ENCODE measurements around the gene GDI2.
"Not testable (repeated sequence)": the region's sequence is repeated elsewhere in the genome, so short reads cannot be mapped to it uniquely, and the experiment has no call there.

The GDI2 gene

DNA sequence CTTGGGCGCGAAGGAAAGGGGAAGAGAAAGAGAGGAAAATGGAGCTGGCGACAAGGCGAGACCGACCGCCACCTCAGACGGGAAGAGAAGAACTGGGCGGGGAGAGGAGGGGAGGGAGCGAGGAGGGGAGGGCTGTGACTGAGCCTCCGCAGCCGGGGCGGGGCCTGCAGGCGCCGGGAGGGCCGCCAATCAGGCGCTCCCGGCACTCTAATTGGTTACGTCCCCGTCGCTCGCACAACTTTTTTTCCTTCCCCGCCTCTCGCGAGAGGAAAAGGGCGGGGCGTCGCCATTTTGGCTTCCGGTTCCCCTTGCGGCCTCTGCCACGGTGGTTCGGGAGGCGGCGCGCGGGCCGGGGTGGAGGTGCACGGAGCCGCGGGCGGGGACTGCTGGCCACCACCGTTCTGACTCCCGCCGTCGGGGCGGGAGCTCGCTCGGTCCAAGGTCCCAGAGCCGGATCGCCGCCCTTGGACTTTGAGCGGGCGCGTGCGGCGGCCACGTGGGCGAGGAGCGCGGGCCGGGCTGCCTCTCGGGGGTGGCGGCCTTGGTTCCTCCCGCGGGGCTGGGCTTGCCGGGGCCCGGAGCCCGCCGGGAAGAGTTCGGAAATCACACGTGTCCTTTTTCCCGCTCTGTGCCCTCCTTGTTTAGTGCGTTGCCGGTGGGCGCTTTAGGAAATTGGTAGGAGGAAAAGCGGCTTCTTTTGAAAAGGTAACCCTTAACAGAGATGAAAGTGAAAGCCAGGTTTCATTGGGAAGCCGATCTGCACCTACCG, at the start of gene GDI2:
TSS of gene GDI2 (minus strand) at position 94 of the 769 bp plus-strand sequence. CDS start 176 bp downstream, outside the sequence.
- in situ Hi-C loops (cut with HindIII; ENCODE audit: low sequenced_read_pairs): no loop called here

DNA sequence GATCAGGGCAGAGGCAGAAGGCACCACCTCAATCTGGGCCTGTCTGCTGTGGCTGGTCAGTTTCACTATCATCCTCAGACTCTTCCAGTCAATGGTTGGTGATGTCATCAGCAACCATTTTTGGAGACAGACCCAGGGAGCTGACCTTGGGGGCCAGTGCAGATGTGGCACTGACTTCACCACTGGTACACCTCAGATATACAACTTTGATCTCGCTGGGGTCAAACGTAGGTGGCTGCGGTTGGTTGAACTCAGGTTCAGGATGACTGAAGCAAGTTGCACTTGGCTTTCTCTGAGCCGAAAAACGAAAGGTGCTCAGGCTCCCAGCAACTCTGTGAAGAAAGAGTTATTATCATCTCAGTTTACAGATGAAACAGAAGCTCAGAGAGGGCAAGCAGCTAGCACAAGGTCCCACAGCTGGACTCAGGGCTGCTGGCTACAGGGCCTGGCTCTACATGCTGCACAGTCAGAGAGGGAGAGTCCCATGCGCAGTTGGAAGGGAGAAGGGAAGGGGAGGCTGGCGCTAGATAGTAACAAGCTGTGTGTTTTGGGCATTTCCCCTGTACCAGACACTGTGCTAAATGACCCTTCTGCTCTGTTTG, 49.2 kb upstream of the GDI2 start:
- in situ Hi-C loops (cut with HindIII; ENCODE audit: low sequenced_read_pairs): no loop called here

DNA sequence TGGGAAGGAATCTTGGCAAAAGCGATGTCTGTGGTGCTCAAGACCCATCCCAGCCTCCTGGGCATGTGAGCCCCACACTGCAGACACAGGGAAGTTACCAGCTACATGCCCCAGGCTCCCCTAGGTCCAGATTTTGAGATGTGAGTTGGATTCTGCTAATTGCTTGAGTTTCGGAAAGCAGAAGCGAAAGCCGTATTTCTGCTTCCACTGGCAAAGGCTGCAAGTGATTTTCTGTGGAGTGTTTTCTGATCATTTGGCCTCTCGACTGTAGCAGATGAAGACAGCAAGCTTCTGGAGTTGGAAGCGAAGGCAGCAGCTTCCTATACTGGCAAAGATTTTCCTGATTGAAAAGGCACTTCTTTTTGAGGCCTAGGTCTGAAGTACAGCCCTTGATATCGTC, 46.8 kb upstream of the GDI2 start:
- in situ Hi-C loops (cut with HindIII; ENCODE audit: low sequenced_read_pairs): no loop called here

DNA sequence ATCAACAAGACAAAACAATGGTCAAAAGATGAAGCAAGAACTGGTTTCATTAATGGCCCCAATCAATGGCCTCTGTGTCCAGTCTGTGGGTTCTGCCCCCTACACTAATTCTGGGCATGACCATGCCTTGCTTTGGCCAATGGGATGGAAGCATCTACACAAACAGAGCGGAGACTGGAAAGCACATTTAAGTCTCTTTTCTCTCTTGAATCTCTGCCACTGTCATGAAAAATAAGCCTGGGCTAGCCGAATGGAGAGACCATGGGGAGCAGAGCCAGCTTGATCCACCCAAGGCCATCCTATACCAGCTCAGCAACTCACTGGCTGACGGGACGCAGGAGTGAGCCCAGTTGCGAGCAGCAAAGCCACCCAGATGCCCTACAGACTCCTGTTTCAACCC, 45.6 kb upstream of the GDI2 start:
- in situ Hi-C loops (cut with HindIII; ENCODE audit: low sequenced_read_pairs): no loop called here

DNA sequence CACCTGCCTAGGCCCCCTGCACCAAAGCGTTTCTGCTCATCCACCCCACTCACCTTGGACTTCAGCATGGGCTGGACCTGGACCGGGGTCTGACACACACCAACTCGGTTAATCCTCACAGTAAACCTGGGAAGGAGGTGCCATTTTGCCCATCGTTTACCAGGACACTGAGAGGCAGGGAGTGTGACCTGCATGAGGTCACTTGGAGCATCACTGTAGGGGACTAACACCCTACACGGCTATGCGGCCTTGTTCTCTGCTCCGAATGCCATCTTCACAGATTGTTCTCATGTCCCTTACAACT, 43.4 kb upstream of the GDI2 start:
- in situ Hi-C loops (cut with HindIII; ENCODE audit: low sequenced_read_pairs): no loop called here

DNA sequence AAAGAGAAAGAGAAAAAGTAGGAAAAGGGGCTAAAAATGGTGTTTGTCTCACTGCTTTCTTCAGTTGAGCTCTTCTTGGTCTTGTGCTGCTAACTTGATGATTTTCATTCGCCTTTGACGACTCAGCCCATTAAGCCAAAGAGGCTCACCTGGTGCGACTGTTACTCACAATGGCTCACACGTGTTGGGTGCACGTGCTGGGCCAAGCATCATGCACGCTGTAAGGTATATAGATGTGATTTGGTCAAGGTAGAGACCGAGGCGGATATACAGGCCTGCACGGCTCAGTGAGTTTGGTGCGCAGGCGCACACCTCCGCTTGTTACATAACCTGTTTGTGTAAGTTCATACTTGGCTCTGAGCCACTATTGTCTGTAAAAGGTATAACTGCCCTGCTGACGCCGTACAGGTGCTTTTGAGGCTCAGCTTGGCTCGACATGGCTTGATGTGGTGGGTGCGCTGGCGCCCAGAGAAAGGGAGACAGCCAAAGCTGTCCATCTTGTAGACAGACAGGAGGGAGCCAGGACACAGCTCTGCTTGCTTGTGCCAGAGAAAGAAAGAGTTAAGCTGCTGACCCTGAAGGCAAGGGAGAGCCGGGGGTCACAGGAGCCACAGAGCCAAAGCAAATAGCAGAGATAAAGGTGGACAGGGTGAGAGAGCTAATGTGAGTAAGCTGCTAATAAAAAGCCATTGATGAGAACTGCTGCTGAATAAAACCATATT, 42.9 kb upstream of the GDI2 start:
- in situ Hi-C loops (cut with HindIII; ENCODE audit: low sequenced_read_pairs): no loop called here

DNA sequence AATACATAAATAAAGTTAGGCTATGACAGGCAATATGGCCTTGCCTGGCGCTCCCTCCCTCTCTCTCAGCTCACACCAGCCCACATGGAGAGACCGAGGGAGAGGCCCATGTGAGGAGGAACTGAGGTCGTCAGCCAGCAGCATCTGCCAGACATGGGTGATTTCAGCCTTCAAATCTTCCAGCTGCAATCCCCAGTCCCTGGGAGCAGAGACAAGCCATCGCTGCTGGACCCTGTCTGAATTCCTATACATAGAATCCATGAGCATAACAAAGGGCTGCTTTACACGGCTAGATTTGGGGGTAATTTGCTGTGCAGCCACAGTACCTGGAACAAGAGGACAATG, 40.9 kb upstream of the GDI2 start:
- in situ Hi-C loops (cut with HindIII; ENCODE audit: low sequenced_read_pairs): no loop called here

DNA sequence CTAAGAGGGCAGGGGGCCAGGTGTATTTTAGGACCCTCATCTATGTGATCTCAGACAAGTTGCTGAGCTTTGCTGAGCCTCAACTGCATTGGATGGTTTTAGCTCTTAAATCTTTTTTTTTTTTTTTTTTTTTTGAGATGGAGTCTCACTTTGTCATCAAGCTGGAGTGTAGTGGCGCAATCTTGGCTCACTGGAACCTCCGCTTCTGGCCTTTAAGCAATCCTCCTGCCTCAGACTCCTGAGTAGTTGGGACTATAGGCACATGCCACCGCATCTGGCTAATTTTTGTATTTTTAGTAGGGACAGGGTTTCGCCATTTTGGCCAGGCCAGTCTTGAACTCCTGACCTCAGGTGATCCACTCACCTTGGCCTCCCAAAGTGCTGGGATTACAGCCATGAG, 33.4 kb upstream of the GDI2 start:
- in situ Hi-C loops (cut with HindIII; ENCODE audit: low sequenced_read_pairs): not testable (repeated sequence)

DNA sequence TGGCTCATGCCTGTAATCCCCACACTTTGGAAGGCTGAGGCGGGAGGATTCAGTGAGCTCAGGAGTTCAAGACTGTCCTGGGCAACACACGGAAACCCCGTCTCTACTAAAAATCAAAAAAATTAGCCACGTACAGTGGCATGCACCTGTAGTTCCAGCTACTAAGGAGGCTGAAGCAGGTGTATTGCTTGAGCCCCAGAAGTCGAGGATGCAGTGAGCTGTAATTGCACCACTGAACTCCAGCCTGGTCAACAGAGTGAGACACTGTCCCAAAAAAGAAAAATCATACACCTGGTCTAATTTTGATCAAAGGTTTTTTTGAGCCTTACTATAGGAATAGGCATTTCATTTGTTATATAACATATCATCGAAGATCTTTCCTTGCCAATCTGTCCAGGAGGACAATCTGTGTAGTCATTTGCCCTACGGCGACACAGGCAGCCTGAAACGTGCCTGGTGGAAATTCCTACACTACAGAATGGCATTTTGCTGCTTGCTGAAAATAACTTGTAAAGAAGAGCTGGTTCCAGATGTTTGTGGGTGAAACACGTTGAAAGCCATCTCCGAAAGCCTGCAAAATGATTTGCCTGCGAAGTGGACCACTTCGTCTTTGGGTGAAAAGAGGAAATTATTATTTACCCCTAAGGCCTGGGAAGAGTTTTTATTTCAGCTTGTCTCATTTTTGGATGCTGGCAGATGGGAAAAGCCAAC, 31.3 kb upstream of the GDI2 start:
- in situ Hi-C loops (cut with HindIII; ENCODE audit: low sequenced_read_pairs): no loop called here

DNA sequence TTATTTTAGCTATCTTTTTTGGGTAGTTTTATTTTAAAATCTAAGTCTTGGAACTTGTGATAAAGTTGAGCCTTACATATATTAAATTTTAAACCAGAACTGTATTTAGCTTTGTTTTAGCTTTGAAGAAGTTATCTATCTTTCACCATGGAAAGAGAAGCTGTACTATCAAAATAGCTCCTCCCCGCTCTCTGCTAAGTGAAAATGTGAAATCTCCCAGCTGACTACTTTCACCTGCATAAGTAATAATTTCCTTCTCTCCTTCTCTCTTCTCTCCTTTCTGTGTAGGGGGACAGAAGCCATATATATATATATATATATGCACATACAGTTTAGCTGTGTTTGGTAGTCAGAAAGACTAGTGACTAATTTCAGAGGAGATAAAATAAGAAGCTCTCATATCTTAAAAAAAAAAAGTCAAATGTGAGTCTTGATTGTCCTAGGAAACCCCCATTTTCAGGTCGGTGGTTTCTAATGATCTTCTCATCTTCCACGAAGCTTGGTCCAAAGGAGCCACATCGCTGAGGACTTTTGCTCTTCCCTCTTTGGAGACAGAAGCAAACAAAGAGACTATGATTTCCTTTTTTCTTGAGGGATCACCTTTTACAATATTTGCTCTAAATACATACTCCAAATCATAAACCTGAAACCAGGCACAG, 30.6 kb upstream of the GDI2 start:
- in situ Hi-C loops (cut with HindIII; ENCODE audit: low sequenced_read_pairs): no loop called here

DNA sequence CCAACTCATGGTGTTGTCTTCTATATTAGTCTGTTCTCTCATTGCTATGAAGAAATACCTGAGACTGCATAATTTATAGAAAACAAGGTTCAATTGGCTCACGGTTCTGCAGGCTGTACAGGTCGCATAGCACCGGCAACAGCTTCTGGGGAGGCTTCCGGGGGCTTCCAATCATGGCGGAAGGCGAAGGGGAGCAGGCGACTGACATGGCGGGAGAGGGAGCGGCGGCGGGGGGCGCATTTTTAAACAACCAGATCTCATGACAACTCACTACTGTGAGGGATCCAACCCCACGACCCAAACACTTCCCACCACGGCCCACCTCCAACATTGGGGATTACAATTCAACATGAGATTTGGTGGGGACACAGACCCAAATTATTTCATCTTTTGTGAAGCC, 28.7 kb upstream of the GDI2 start:
- in situ Hi-C loops (cut with HindIII; ENCODE audit: low sequenced_read_pairs): no loop called here

DNA sequence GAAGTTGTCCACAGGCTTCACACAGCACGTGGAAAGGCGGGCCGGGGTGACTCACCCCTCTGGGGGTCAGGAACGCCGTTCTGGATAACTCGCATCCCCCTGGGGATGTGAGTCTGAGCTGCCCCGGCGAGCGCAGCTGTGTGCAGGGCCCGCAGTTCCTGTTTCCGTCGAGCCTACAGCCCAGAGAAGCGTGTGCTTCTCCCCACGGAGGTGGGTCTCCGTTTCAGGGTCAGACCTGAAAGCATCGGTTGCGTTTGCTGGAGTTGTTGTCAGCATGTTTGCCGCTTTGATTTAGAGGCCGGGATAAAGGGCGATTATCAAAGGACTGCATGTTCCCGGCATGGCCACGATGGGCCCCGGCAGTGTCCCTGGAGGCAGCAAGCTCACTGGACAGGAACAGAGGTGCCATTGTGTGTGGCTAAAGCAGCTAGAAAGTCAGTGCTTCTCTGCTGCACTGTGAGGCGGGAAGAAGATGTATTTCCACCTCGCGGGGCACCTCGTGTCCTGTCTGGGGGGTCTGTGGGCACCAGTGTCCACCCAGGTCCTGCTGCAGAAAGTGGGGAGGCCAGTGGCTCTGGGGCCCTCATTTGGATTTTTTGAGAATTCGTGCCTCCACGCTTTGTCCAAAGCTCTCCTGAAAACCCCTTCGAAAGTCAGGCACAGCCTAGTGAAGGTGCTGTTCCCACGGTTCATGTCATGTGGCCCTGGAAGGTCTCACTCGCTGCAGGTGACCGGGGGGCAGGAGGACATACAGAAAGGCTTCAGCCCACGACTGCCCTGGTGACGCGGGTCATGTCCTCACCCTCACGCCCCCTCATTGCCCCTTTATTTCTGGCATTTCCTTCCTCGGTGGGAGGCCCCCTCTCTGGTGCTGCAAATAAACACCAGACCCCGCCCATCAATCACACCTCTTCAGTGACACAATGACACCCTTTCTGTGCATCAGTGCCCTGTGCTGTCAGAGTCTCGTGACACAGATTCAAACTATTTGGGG, 27.4 kb upstream of the GDI2 start:
- in situ Hi-C loops (cut with HindIII; ENCODE audit: low sequenced_read_pairs): no loop called here

DNA sequence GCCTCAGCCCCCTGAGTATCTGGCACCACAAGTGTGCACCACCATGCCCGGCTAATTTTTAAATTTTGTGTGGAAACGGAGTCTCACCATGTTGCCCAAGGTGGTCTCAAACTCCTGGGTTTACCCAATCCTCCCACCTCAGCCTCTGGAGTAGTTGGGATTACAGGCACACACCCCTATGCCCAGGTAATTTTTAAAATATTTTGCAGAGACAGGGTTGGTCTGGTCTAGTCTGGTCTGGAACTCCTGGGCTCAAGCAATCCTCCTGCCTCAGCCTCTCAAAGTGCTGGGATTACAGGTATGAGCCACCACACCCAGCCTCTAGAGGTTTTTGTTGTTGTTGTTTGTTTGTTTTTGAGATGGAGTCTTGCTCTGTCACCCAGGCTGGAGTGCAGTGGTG, 22.9 kb upstream of the GDI2 start:
- in situ Hi-C loops (cut with HindIII; ENCODE audit: low sequenced_read_pairs): not testable (repeated sequence)

DNA sequence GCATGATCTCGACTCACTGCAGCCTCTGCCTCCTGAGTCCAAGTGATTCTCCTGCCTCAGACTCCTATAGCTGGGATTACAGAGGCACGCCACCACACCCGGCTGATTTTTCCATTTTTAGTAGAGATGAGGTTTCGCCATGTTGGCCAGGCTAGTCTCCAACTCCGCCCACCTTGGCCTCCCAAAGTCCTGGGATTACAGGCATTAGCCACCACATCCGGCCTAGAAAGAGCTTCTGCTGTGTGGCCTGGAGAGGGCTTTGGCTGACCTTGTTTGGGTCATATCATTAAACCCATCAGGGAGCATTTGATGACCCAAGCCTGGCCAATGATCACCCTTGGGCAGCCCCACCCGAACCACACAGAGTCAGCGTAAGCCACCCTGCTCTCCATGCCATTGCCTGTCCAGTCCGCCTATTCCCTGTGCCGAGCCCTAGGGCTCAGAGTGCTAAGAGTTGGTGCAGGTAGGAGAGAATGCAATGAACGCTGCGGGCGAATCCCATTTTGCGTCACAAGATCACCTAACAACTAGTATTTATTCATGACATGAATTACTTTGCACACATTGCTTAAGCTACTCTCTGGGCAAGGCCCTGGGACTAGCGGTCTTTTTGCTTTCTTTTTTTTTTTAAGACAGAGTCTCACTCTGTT, 22.3 kb upstream of the GDI2 start:
- in situ Hi-C loops (cut with HindIII; ENCODE audit: low sequenced_read_pairs): no loop called here

DNA sequence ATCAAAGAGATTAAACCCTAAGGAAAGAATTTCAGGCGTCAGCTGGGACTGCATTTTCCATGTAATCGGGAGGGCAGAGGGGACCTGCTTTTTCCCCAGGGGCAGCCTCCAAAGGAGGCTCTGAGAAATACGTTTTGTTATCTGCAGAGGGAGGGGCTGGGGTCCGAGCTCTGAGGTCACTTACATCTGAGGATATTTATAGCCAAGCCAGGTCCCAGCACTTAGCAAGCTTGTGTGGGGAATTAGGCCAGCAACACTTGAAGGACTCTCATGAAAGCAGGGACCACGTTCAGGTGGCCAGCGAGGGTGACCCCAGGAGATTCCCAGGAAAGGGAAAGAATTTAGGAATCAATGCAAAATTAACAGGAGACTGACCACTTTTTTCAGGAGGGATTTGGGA, 20.6 kb upstream of the GDI2 start:
- in situ Hi-C loops (cut with HindIII; ENCODE audit: low sequenced_read_pairs): no loop called here

DNA sequence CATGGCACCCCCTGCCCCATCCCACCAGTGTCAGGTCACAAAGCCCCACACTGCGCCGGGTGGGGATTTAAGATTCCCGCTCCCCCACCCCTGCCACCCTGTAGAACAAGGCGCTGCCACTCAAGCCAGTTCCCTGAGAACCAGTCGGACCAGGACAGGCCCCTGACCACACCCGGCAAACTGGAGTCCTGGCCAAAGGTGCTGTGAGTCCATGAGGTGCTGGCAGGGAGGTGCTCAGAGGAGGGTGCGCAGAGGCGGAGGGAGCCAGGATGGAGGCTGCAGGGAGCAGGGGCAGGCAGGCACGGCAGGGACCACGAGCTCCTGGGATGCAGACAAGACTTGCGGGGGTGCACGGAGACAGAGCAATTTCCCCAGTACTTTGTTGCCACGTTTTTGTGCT, 19.7 kb upstream of the GDI2 start:
- in situ Hi-C loops (cut with HindIII; ENCODE audit: low sequenced_read_pairs): no loop called here

DNA sequence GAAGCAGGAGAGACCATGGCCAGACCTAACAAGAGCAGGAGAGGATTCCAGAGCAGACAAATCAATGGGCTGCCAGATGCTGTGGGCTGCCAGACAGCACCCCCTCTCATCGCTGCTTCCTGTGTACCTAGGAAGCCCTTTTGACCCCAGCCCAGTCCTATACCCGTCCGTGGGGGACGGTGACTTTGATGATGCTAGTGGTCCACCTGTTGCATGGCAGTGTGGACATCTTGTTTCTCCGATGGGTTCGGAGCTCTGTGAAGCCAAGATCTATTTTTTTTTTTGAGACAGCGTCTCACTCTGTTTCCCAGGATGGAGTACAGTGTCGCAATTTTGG, 18.2 kb upstream of the GDI2 start:
- in situ Hi-C loops (cut with HindIII; ENCODE audit: low sequenced_read_pairs): no loop called here

DNA sequence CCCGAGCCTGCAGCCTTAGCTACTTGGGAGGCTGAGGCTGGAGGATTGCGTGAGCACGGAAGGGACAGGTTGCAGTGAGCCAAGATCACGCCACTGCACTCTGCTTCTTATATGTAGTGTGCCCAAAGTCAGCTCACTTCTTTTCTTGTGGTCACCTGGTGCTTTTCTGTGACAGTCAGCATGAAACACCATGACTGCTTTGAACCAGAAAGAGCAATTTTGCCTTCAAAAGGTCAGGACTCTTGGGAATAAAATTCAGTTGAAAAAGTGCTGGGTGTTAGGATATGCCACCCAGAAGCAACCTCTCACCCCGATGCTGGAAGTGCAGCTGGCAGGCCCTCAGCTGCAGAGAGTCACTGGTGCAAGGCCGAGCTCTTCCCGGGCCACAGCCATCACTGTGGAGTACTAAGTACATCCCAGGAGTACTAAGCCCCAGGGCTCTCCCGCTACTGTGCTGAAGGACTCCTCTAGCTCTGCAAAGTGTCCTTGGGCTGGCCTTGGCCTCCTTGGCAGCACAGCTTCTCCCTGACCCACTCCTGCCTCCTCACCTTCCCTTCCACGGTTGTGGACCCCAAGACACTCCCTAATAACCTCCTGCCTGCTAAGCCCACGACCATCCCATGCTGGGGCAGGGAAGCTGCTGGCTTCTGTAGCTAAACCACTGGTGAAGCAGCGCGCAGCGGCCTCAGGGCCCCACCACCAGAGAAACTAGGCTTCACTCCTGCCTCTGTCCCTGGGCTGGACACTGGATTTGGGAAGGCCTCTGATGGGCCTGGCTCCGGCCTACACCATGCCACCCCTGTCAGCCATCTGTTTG, 17.6 kb upstream of the GDI2 start:
- in situ Hi-C loops (cut with HindIII; ENCODE audit: low sequenced_read_pairs): no loop called here

DNA sequence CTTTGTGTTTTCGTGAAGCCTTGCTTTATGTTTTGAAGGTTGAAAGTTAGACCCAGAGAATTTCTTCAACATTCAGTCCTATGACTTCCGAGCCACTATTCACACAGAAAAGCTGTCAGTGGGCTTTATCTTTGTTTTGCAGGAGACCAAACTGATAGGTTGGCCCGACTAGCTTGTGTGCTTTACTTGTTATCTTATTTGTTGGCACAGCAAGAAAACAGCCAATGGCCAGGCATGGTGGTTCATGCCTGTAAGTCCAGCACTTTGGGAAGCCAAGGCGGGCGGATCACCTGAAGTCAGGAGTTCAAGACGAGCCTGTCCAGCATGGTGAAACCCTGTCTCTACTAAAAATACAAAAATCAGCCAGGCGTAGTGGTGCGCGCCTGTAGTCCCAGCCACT, 16.0 kb upstream of the GDI2 start:
- in situ Hi-C loops (cut with HindIII; ENCODE audit: low sequenced_read_pairs): no loop called here

All from DLD1 (cell line).